T-helper 17 cell (primary cell): ENCODE data around the gene ECHDC1. TPM values are rescaled to one million over a fixed set of nuclear protein-coding genes. Genes with fewer than 3 reads are reported as not detected.

ENCODE experiments used
- ATAC-seq: fragments of 150-1000 bp; cut with Tn5 transposase; 2 replicates; pipeline ENCODE4 v1.10.0; 2021; ENCODE audit warnings: mild to moderate bottlenecking, moderate library complexity
- DNase-seq, 3 donors: peaks; one replicate each; pipeline versions ENCODE4 v3.0.0 to v3.0.0-alpha.2; 2020 to 2021
- H3K9me3 ChIP-seq: one replicate; pipeline ENCODE4 v1.7.0; 2013; ENCODE audit warnings: low read length, mild to moderate bottlenecking; ENCODE audit not compliant: control insufficient read depth, poor library complexity, severe bottlenecking
- H3K27ac Mint-ChIP-seq: one replicate; pipeline ENCODE4 v1.8.0; 2022; ENCODE audit warnings: mild to moderate bottlenecking, moderate library complexity, mixed read lengths
- H3K27me3 Mint-ChIP-seq: one replicate; pipeline ENCODE4 v1.8.0; 2022; ENCODE audit warnings: mixed read lengths
- H3K36me3 Mint-ChIP-seq: one replicate; pipeline ENCODE4 v1.8.0; 2022; ENCODE audit warnings: low read depth, mixed read lengths
- H3K4me1 Mint-ChIP-seq: one replicate; pipeline ENCODE4 v1.8.0; 2022; ENCODE audit warnings: mild to moderate bottlenecking, mixed read lengths
- H3K4me3 Mint-ChIP-seq: one replicate; pipeline ENCODE4 v1.8.0; 2022; ENCODE audit warnings: mild to moderate bottlenecking, moderate library complexity, mixed read lengths
- total RNA-seq, 4 donors: library from RNA in 2 of 4; stranded (reverse) in 2 of 4; gene quantifications; one replicate each; pipeline ENCODE4 v1.2.3 and lab custom pipeline; 2022 to 2026

Gene ECHDC1
- total RNA-seq, 2 donors from 2014 or later: 17.7 to 20.4 TPM

GRCh38 chr6:127290391-127291265, 52.8 kb downstream of the ECHDC1 start:
- no peak for DNase-seq
- Mint-ChIP-seq H3K4me3 (peak overlapping the region; percentile 63), H3K4me1 (peaks cover 23% of the 10 kb centered on the region), H3K27ac (peak overlapping the region; percentile 72), H3K36me3 (peaks cover 5% of the 10 kb centered on the region), H3K27me3 (no peaks in the 10 kb centered on the region)
- ATAC-seq: no peak
- no peaks in the 10 kb centered on the region for H3K9me3 ChIP-seq

GRCh38 chr6:127289934-127290333, 53.5 kb downstream of the ECHDC1 start:
- ATAC-seq (no peak), DNase-seq (no peak)
- H3K27ac Mint-ChIP-seq: peak overlapping the region; percentile 72
- peaks cover 5% of the 10 kb centered on the region for H3K36me3 Mint-ChIP-seq
- H3K9me3 ChIP-seq: no peaks in the 10 kb centered on the region
- no peak overlapping the region for H3K4me3 Mint-ChIP-seq
- H3K27me3 Mint-ChIP-seq: no peaks in the 10 kb centered on the region
- peaks cover 23% of the 10 kb centered on the region for H3K4me1 Mint-ChIP-seq

- Mint-ChIP-seq H3K27me3 (no peaks in the 10 kb centered on the region), H3K4me3 (no peak overlapping the region), H3K4me1 (peaks cover 22% of the 10 kb centered on the region), H3K27ac (no peak overlapping the region), H3K36me3 (peaks cover 5% of the 10 kb centered on the region)
- DNase-seq (no peak), ATAC-seq (no peak)
- no peaks in the 10 kb centered on the region for H3K9me3 ChIP-seq
Observed at GRCh38 chr6:127288705-127289104, 54.7 kb downstream of the ECHDC1 start.

GRCh38 chr6:127282184-127282583, 61.2 kb downstream of the ECHDC1 start:
- H3K36me3 Mint-ChIP-seq: peaks cover 18% of the 10 kb centered on the region
- H3K27me3 Mint-ChIP-seq: no peaks in the 10 kb centered on the region
- H3K9me3 ChIP-seq: no peaks in the 10 kb centered on the region
- peaks cover 30% of the 10 kb centered on the region for H3K4me1 Mint-ChIP-seq
- no peak overlapping the region for H3K4me3 Mint-ChIP-seq
- peak overlapping the region; percentile 29 for H3K27ac Mint-ChIP-seq
- DNase-seq: no peak
- no peak for ATAC-seq

- DNase-seq: no peak
- no peaks in the 10 kb centered on the region for H3K27me3 Mint-ChIP-seq
- H3K27ac Mint-ChIP-seq: peak overlapping the region; percentile 22
- no peak overlapping the region for H3K4me3 Mint-ChIP-seq
- peaks cover 13% of the 10 kb centered on the region for H3K36me3 Mint-ChIP-seq
- H3K4me1 Mint-ChIP-seq: peaks cover 25% of the 10 kb centered on the region
- H3K9me3 ChIP-seq: no peaks in the 10 kb centered on the region
- no peak for ATAC-seq
Observed at GRCh38 chr6:127279815-127280214, 63.6 kb downstream of the ECHDC1 start.

GRCh38 chr6:127277878-127278843, 65.2 kb downstream of the ECHDC1 start:
- H3K9me3 ChIP-seq: no peaks in the 10 kb centered on the region
- ATAC-seq (no peak), DNase-seq (no peak)
- Mint-ChIP-seq H3K27ac (no peak overlapping the region), H3K36me3 (peaks cover 13% of the 10 kb centered on the region), H3K4me1 (peaks cover 33% of the 10 kb centered on the region), H3K4me3 (no peak overlapping the region), H3K27me3 (no peaks in the 10 kb centered on the region)

- no peak for DNase-seq
- ATAC-seq: no peak
- Mint-ChIP-seq H3K36me3 (peaks cover 2% of the 10 kb centered on the region), H3K4me3 (no peak overlapping the region), H3K4me1 (peaks cover 34% of the 10 kb centered on the region), H3K27ac (no peak overlapping the region), H3K27me3 (no peaks in the 10 kb centered on the region)
- no peaks in the 10 kb centered on the region for H3K9me3 ChIP-seq
Observed at GRCh38 chr6:127276331-127276730, 67.1 kb downstream of the ECHDC1 start.

GRCh38 chr6:127273499-127273898, 69.9 kb downstream of the ECHDC1 start:
- Mint-ChIP-seq H3K4me3 (no peak overlapping the region), H3K36me3 (no peaks in the 10 kb centered on the region), H3K27me3 (no peaks in the 10 kb centered on the region), H3K4me1 (peaks cover 33% of the 10 kb centered on the region), H3K27ac (no peak overlapping the region)
- ATAC-seq (no peak), DNase-seq (no peak)
- no peaks in the 10 kb centered on the region for H3K9me3 ChIP-seq

GRCh38 chr6:127272576-127272975, 70.8 kb downstream of the ECHDC1 start:
- no peaks in the 10 kb centered on the region for H3K9me3 ChIP-seq
- H3K27me3 Mint-ChIP-seq: no peaks in the 10 kb centered on the region
- no peak overlapping the region for H3K4me3 Mint-ChIP-seq
- peaks cover 40% of the 10 kb centered on the region for H3K4me1 Mint-ChIP-seq
- no peak for ATAC-seq
- no peak overlapping the region for H3K27ac Mint-ChIP-seq
- no peak for DNase-seq
- H3K36me3 Mint-ChIP-seq: no peaks in the 10 kb centered on the region

- peak; percentile 15 for ATAC-seq
- H3K4me3 Mint-ChIP-seq: peak overlapping the region; percentile 100
Observed at GRCh38 chr6:127267646-127268625, 75.5 kb downstream of the ECHDC1 start.

GRCh38 chr6:127266892-127267645, 76.3 kb downstream of the ECHDC1 start:
- peaks cover 29% of the 10 kb centered on the region for H3K4me1 Mint-ChIP-seq
- H3K9me3 ChIP-seq: no peaks in the 10 kb centered on the region
- DNase-seq: peak; percentile 27 to 32 (median 28)
- H3K4me3 Mint-ChIP-seq: peak overlapping the region; percentile 100
- H3K27me3 Mint-ChIP-seq: no peaks in the 10 kb centered on the region
- peaks cover 5% of the 10 kb centered on the region for H3K36me3 Mint-ChIP-seq
- peak; percentile 55 for ATAC-seq
- peak overlapping the region; percentile 98 for H3K27ac Mint-ChIP-seq

More at GRCh38 chr6:127267646-127268625, 75.5 kb downstream of the ECHDC1 start:
- Mint-ChIP-seq H3K4me1 (peaks cover 36% of the 10 kb centered on the region), H3K36me3 (peaks cover 5% of the 10 kb centered on the region), H3K27me3 (no peaks in the 10 kb centered on the region), H3K27ac (peak overlapping the region; percentile 98)
- no peaks in the 10 kb centered on the region for H3K9me3 ChIP-seq
- no peak for DNase-seq
